Measurements from ENCODE around the gene LRRC4B. TPM values are rescaled to one million over a fixed set of nuclear protein-coding genes. Genes with fewer than 3 reads are reported as not detected.

The LRRC4B gene
- total and polyA plus RNA-seq, 2 of the 4 experiments (the other 2 are of a cell fraction): 0.03 TPM; not detected in 1

- Histone ChIP-seq H2AK9ac (replicated peaks; ENCODE audit: low read depth, low read length, poor library complexity) (no peak overlapping the region), H2BK15ac (ENCODE audit: low read depth, low read length) (no peak overlapping the region), H4K5ac (ENCODE audit: low read depth, low read length) (no peak overlapping the region), H3K27me3 (ENCODE audit: control insufficient read depth, insufficient read depth, low read length) (peaks cover 21% of the 10 kb centered on the region; the same call in 1 of the 2 replicates), H3K4ac (ENCODE audit: low read depth, low read length) (no peak overlapping the region), H3K4me1 (ENCODE audit: control insufficient read depth, insufficient read depth, low read length) (no peaks in the 10 kb centered on the region), H4K91ac (ENCODE audit: insufficient read depth, low read depth, low read length) (no peak overlapping the region), H3K9ac (ENCODE audit: low read depth, low read length) (no peak overlapping the region), H2AK5ac (ENCODE audit: low read depth, low read length) (no peak overlapping the region), H4K8ac (ENCODE audit: low read depth in 2 of 2, low read length in 2 of 2) (no peak overlapping the region), H4K20me1 (ENCODE audit: insufficient read depth, low read length) (no peaks in the 10 kb centered on the region), H2BK120ac (ENCODE audit: low read depth, low read length) (no peak overlapping the region), H3K23ac (ENCODE audit: low read depth, low read length) (no peak overlapping the region), H2BK5ac (ENCODE audit: low read depth, low read length, poor library complexity, severe bottlenecking) (no peak overlapping the region), H2BK20ac (ENCODE audit: low read depth, low read length) (no peak overlapping the region), H3K4me3 (ENCODE audit: insufficient read depth, low read depth, low read length) (no peak overlapping the region), H3K9me1 (ENCODE audit: insufficient read depth, low read length) (no peaks in the 10 kb centered on the region), H3K4me2 (ENCODE audit: low read depth, low read length) (no peak overlapping the region), H3K56ac (ENCODE audit: extremely low read depth, insufficient read depth, low read length) (no peak overlapping the region), H3K18ac (ENCODE audit: low read depth, low read length) (no peak overlapping the region), H2AFZ (replicated peaks; ENCODE audit: low read length, poor library complexity) (no peak overlapping the region), H3K27ac (ENCODE audit: insufficient read depth, low read length) (no peak overlapping the region), H3K79me1 (ENCODE audit: low read depth in 1 of 2, low read length in 2 of 2) (no peaks in the 10 kb centered on the region), H3K9me3 (ENCODE audit: control insufficient read depth, insufficient read depth, low read length) (no peaks in the 10 kb centered on the region), H3K14ac (replicated peaks; ENCODE audit: low read depth, low read length) (no peak overlapping the region), H3K36me3 (ENCODE audit: control insufficient read depth, insufficient read depth, low read length) (peaks cover 2% of the 10 kb centered on the region; the same call in 1 of the 2 replicates)
- ATAC-seq (ENCODE audit: low read depth) (no peak), DNase-seq (no peak)
- BruUV-seq (replicated peaks): no TSS peak
- POLR2A ChIA-PET (ENCODE audit: unreplicated experiment): no interaction called here
- 32% methylated on average over 8 of the region's 12 CpGs; no CpG with 5 or more reads in 1 of the 2 experiments for WGBS, 2 experiments (ENCODE audit: extremely low coverage in 2 of 2, insufficient read length in 1 of 2)
- CTCF ChIA-PET: no interaction called here
- in situ Hi-C loops (cut with MboI; ENCODE audit: low sequenced_read_pairs): no loop called here
- TF ChIP-seq CHD1 (IDR thresholded peaks at IDR 0.05; ENCODE audit: low read depth, low read length): no peak
- TF ChIP-seq RCOR1 (IDR thresholded peaks at IDR 0.05; ENCODE audit: insufficient replicate concordance, low read length): no peak
- no peak for TF ChIP-seq SMC3 (IDR thresholded peaks at IDR 0.05; ENCODE audit: low read depth, low read length)
- TF ChIP-seq ELK1 (IDR thresholded peaks at IDR 0.05; ENCODE audit: borderline replicate concordance, low read depth, low read length): no peak
- TF ChIP-seq CEBPB (IDR thresholded peaks at IDR 0.05; ENCODE audit: low read depth, low read length): no peak
- no peak for TF ChIP-seq RFX5 (IDR thresholded peaks at IDR 0.05; ENCODE audit: low read depth, low read length)
- TF ChIP-seq CTCF (conservative IDR thresholded peaks at IDR 0.05; ENCODE audit: low read depth, low read length): no peak
- no peak for TF ChIP-seq MXI1 (IDR thresholded peaks at IDR 0.05; ENCODE audit: borderline replicate concordance, low read depth, low read length)
- TF ChIP-seq USF2 (IDR thresholded peaks at IDR 0.05; ENCODE audit: low read depth, low read length): no peak
- TF ChIP-seq NFE2L2 (IDR thresholded peaks at IDR 0.05; ENCODE audit: low read depth, low read length): no peak
- TF ChIP-seq POLR2A (IDR thresholded peaks at IDR 0.05; ENCODE audit: low read depth, low read length): no peak
- intact Hi-C loops (cut with micrococcal nuclease): no loop called here
- dilution Hi-C loops (cut with HindIII; ENCODE audit: low sequenced_read_pairs, unreplicated experiment): no loop called here
Observed at GRCh38 chr19:50501186-50501567, 67.1 kb downstream of the LRRC4B start.

All from IMR-90 (cell line).